GM06990 (cell line): ENCODE results near the gene GUCA2B.

Source experiments
- DNase-seq: peaks from one replicate; pipeline ENCODE4 v3.0.0-alpha.2; 2011; ENCODE audit not compliant: insufficient read length; ENCODE audit errors: extremely low read depth
- H3K27me3 ChIP-seq: replicated peaks from 2 replicates; pipeline ENCODE4 v1.6.0; 2011; ENCODE audit warnings: low read length; ENCODE audit not compliant: control insufficient read depth, insufficient read depth
- H3K36me3 ChIP-seq: 2 replicates; pipeline ENCODE4 v1.5.1; 2011; ENCODE audit warnings: low read length; ENCODE audit not compliant: control insufficient read depth, insufficient read depth
- H3K4me3 ChIP-seq: replicated peaks from 2 replicates; pipeline ENCODE4 v1.5.1; 2011; ENCODE audit warnings: low read depth, mild to moderate bottlenecking, control low read depth, low read length
- CTCF ChIP-seq: IDR thresholded peaks from 2 replicates; pipeline ENCODE4 v1.5.1; 2011; ENCODE audit warnings: low read length, control low read depth, mild to moderate bottlenecking, inconsistent platforms; ENCODE audit not compliant: insufficient read depth, poor library complexity, severe bottlenecking

Gene GUCA2B

GRCh38 chr1:42168763-42169162 is 15.6 kb downstream of the GUCA2B start:
- no peak for TF ChIP-seq CTCF
- H3K27me3 ChIP-seq: no peaks in the 10 kb centered on the region
- DNase-seq: no peak

GRCh38 chr1:42170779-42171621 is 17.8 kb downstream of the GUCA2B start:
- no peaks in the 10 kb centered on the region for H3K36me3 ChIP-seq
- DNase-seq: no peak
- H3K27me3 ChIP-seq: no peaks in the 10 kb centered on the region
- TF ChIP-seq CTCF: no peak
- H3K4me3 ChIP-seq: no peak overlapping the region

More at GRCh38 chr1:42168763-42169162, 15.6 kb downstream of the GUCA2B start:
- H3K36me3 ChIP-seq: no peaks in the 10 kb centered on the region
- H3K4me3 ChIP-seq: no peak overlapping the region

GRCh38 chr1:42171679-42172266 is 18.6 kb downstream of the GUCA2B start:
- DNase-seq: no peak
- TF ChIP-seq CTCF: no peak
- H3K4me3 ChIP-seq: no peak overlapping the region
- no peaks in the 10 kb centered on the region for H3K36me3 ChIP-seq
- no peaks in the 10 kb centered on the region for H3K27me3 ChIP-seq

- Histone ChIP-seq H3K36me3 (no peaks in the 10 kb centered on the region), H3K27me3 (no peaks in the 10 kb centered on the region)
These were observed 19.3 kb downstream of the GUCA2B start for GRCh38 chr1:42172381-42173133.

More at GRCh38 chr1:42172381-42173133, 19.3 kb downstream of the GUCA2B start:
- H3K4me3 ChIP-seq: no peak overlapping the region
- no peak for TF ChIP-seq CTCF
- DNase-seq: no peak
